ENCODE data around the gene LRSAM1.

LRSAM1 gene

DNA sequence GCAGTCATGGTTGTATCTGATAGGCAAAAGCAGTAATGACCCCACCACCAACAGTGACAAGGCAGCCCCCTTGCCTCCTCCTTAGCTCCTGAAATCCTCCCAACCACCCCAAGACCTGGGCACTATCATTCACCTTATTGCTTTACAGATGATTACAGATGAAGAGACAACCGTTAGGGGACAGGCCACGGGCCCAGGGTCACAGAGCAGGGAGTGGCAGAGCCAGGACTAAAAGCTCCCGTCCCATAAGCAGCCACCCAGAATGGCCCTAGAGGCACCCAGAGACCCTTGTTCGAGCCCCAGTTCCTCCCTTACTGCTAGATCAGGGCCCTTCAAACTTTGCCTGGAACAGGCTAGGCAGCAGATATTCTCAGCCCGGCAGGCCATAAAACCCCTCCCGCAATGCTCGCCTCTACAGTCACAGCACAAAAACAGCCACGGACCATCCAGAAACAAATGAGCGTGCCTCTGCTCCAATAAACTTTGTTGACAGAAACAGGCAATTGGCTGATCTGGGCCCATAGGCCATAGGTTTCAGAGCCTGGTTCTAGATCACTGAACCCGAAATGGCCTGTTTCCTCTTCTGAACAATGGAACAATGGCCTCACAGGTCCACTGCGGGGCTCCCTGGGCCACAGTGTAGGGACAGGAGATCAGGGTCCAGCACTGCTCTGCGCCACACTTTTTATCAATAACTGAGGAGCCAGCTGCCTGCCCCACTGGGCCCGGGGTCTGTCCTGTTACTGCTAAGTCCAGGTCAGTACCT lies 67.0 kb downstream of the LRSAM1 start:
- DNase-seq (ENCODE audit: low read depth) = no peak

DNA sequence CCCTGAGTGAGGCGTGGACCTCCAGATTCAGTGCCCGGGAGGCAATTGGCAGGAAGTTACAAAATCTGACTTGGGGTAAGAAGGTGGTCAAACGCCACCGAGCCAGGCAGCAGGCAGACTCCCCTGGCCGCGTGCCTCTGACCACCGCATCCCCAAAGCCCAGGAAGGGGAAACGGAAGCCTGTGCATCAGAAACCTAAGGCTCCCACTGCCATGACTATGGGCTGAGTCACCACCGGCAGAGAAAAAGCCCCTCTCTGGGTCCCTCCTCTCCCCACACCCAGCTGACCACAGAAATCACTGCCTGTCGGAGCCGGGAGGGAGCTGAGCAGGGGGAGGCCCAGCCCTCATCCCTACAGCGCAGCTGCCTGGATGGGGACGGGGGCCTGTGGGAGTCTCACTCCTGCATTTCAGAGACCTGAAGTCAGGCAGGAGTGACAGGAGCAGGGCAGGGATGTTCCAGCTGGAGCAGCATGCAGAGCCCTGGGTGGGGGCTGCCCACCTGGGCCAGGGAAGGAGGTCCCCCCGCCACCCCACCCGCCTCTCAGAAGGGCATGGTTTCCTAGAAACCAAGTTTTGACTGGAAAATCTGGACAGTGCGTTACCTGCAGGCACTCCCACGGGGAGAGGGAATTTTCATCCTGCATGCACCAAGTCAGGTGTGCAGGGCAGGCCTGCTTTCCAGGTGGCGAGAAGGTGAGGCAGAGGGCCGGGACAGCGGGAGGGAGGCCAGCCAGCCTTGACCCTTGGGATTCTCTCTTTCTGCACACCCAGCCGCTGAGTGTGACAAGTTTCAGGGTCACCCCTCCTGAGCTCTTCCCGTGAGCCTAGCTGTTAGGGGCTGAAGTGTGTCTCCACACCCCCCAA lies 68.2 kb downstream of the LRSAM1 start:
- peak; percentile 79 for DNase-seq (ENCODE audit: low read depth)

DNA sequence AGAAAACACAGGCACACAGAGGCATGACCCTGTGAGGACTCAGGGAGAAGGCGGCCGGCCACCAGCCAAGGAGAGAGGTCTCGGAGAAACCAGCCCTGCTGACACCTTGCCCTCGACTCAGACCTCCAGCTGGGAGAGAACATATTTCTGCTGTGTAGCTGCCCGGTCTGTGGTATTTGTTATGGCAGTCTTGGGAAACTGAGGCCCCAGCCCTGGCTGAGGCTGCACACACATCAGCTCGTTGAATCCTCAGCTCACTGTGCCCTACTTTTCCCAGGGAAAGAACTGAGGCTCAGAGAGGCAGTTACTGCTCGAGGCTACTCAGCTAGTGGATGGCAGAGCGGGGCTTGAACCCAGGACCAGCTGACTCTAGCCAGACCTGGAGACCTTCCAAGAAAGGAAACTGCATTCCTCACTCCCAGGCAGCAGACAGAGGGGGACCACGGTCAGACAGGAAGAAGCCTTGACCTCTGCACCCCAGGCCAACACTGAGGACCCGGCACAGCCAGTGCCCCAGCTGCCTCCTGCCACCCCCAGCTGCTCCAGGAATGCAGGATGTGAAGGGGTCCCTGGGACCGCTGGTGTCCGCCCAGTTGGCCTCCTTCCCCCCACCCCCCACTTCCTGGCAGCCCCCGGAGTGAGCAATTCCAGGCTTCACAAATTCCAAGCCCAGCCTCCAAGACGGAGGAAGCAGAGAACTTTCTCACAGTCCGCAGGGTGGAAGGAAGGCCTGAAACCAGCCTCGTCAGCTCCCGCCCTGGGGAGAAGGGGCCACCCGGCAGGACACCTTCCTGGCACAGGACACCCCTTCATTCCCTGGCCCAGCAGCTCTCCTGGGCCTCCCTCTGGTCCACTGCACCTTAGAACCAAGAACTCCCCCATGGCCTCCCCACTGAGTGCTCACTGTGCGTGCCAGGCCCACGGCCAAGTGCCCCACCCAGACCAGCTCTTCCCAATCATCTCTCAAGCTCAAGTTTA lies 69.9 kb downstream of the LRSAM1 start:
- no peak for DNase-seq (ENCODE audit: low read depth)

DNA sequence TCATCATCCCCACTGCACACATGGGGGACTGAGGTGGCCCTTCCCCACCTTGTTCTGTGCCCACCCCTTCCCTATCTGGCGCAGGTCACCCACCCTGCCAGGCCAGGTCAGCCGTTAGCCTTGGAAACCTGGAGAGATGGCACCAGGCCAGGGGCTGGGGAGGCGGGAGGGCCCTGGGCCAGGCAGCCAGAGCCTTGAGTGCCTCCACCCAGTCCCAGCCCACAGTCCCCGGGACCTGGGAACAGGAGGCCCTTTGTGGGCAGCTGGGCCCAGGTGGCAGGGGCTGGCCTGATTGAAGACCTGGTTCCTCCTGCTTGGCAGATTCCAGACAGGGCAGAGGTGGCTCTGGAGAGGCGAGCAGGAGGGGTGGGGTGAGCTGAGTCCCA lies 70.6 kb downstream of the LRSAM1 start:
- no peak for DNase-seq (ENCODE audit: low read depth)

DNA sequence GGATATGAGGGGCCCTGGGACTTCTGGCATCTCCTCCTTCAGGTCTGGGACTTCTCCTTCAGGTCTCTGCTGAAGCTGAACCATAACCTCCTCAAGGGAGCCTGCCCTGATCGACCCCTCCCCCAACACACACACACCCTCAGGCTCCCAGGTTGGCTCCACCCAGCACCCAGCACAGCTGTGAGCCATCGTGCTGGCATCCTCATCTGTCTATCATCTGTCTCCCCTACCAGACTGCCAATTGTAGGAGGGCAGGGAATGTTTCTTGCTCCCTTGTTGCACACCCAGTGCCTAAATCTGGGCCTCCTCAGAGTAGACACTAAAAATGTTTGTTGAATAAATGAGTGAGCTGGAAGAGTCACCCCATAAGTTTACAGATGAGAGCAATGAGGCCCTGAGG lies 71.4 kb downstream of the LRSAM1 start:
- DNase-seq (ENCODE audit: low read depth) = no peak

DNA sequence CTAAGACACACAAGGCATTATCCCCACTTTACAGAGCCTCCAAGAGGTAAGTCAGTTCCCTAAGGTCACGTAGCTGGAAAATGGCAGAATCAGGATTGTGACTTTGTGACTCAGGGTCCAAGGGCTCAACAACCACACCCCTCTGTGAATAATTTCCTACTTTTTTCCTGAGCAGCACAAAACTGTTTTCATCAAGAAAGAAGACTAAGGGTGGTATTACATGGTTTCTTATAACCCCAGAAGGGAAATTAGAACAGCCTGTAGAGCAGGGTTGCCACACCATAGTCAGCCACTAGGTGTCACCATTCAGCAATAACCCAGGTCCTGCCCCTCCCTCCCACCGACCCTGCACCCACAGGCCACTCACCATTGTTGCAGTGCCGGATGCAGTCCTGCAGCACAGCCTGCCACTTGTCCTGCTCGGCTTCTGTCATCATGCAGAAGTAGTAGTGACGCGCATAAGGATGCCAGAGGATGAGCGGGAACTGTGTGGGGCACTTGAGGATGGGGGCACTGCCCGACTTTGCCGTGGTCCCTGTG lies 72.1 kb downstream of the LRSAM1 start:
- DNase-seq (ENCODE audit: low read depth) = no peak

DNA sequence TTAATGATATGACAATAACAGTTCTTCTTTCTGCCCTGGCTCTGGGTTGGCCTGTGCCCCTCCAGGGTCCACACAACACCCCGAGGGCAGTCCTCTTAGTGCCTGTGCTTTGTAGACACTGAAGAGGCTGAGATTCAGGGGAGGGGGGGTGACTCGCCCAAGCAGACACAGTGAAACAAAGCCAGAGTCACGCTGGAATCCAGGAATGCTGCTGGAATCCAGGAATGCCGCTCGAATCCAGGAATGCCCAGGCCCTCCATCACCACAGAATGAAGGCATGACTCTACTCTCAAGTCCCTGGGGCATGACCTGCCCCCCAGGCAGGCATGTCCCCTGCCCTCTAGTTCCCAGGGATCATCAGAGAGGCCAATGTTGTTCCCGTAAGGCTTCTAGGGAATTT lies 73.1 kb downstream of the LRSAM1 start:
- no peak for DNase-seq (ENCODE audit: low read depth)

DNA sequence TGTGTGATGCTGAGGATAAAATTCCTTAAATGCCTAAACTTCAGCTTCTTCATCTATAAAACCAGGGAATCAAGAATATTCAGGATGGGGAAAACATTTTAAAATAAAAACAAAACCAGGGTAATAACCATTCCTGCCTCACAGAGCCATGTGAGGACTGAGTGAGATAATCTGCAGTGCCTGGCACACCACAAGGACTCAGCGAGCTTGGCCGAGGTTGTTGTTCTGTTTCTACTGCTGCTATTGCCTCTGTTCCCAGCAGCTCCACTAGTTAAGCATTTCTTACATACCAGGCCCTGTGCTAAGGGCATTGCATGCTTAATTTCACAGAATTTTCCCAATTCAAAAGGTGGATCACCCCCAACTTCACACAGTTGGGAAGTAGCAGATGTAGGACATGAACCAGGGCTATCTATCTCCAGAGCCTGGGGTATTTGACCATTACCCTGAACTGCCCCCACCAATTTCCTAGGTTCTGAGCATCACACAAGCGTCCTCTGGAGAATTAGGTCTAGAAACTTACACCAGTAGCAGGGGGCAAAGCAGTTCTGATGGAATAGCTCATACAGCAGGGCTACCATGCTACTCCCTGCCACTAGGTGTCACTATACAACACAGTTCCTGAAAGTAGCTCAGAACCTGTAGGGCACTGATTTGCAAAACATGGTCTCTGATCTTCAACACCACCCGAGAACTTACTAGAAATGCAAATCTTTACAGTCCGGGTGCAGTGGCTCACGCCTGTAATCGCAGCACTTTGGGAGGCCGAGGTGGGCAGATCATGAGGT lies 74.3 kb downstream of the LRSAM1 start:
- DNase-seq (ENCODE audit: low read depth) = no peak

DNA sequence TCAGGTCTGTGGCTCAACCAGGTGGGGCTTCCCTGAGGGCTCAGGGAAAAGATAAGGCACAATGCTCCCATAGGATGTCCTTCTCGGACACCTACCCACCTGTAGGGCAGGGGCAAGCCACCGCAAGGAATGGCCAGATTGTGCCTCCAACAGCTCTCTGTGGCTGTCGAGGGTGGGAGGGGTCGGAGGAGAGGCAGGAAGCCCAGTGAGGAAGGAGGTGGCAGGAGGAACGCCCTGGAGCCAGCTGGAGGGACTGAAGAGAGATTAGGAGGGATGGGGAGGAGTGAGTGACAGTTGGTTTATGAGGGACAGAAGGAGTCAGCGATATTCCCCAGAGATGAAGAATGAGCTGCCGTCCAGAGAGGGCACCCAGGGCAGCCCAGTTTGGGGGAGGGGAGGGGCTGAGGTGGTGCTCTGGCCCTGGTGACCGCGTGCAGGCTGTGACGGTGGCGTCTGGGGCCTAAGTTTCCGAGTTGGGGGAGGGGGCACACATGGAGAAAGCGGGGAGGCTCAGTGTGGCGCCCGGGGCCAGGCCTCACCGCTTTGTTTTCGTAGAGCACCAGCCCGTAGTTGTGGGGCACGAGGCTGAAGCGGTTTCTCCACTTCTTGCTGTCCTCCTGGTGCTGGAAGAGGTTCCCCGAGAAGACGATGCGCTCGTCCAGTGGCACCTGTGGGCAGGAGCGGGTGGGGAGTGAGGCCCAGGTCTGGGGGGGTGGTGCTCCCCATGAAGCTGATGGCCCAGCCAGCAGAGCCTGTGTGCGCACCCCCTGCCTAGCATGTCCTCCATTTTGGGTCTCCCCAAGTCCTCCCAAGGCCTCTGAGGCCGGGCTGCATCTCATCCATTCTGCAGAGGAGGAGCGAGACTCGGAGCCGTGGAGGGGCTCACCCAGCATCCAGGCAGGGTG lies 75.6 kb downstream of the LRSAM1 start:
- no peak for DNase-seq (ENCODE audit: low read depth)

DNA sequence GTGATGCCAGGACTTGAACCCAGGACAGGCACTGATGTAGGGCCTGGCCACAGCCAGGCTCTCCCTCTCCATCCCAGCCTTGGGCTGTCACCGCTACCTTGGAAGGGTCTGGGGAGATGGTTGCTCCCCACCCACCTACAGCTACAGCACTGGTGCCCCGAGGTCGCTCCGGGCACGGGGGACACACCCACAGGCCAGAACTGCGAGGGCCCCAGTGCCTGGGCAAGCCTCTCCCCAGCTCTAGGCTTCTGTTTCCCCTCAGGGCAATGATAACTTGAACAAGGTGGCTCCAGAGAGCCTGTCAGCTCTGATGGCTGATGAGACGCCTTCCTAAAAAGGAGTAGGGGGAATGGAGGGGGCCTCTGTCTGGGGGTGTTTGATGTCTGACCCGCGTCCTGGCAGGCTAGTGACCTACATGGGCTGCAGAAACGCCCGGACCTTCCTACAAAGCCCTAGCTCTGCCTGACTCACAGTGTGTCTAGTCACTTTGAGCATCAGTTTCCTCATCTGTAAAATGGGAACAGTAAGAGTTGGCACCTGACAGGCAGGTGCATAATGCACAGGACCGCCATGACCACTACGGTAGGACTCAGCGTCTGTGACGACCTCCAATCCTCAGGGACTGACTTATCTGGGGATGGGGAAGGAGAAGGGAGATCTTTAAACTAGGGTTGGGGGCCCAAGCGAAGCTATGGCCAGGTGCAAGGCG lies 76.4 kb downstream of the LRSAM1 start:
- DNase-seq (ENCODE audit: low read depth) = no peak

DNA sequence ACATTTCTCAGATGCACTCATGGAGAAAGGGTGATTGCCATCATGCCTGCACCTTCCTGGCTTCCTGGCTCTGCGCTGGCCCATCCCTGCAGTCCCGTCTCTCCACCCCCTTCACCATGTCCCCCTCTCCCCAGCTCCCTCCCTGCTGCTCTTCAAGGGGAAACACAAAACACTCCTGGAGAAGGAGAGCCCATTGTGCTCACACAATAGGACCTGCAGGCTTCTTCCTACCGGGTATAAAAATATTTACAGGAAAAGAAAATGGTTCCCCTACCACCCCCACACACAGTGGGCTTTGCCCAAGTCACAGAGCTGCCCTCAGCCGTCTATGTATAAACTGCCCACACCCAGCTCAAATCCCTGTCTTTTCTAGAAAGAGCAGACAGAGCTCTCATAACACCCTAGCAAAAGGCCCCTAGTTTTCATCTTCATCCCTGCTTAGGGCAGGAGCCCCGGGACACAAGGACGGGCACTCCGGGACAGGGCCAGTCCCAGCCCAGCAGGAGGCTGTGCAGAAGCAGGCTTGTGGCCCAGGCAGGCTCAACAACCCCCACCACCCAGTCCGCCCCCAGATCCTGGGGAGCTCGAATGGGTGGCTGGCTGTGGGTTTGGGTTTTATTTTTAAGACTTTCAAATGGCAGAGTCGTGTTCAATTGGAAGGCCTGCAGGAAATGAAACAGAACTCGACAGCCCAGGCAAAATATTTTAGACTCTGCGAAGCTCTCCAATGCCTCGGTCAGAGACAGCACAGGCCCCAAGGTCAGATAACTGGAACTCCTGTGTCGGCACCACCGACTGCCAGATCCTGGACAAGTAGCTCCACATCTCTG lies 77.3 kb downstream of the LRSAM1 start:
- DNase-seq (ENCODE audit: low read depth) = no peak

DNA sequence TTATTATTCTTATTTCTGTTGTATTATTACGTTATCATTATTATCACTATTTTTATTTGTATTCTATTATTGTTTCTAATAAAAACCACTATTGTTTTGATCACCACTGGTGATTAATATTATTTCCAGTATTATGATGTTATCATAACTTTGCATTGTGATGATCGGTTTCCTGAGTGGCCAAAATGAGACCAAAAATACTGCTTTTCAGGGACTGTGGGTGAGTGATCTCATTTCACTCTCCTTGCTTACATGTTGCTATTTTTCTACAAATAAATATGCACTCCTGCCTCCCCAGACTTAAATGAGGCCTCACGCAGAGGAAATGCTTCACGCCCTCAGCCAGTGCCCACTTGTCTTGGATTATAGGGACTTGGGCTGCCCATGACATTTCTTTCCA lies 78.4 kb downstream of the LRSAM1 start:
- no peak for DNase-seq (ENCODE audit: low read depth)

DNA sequence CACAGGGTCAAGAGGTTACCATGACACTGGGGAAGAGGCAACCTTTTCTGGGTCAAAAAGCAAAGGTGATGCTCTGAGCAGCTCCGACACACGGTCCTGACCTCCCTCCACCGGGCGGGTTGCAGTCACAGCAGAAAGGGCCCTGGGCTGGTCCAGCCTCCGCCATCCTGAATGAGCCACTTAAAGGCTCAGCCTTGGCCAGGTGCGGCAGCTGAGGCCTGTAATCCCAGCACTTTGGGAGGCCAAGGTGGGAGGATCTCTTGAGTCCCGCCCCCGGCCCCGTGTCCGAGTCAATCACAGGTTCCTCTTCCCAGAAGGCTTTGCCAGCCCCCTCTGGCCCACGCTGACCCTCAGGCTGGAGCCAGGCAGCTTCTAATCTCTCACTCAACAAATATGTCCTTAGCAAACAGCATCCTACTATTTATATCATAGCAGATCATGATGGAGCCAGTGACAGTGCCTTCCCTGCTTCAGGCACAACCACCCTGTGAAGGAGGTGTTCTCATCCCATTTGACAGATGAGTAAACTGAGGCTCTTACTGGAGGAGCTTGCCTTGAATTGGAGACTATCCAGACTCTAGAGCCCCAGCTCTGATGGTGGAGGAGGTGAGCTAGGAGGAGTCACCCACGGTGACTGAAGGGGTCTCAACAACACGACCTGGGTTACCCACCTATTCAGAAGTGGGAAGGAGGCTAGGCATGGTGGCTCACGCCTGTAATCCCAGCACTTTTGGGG lies 79.1 kb downstream of the LRSAM1 start:
- no peak for DNase-seq (ENCODE audit: low read depth)

DNA sequence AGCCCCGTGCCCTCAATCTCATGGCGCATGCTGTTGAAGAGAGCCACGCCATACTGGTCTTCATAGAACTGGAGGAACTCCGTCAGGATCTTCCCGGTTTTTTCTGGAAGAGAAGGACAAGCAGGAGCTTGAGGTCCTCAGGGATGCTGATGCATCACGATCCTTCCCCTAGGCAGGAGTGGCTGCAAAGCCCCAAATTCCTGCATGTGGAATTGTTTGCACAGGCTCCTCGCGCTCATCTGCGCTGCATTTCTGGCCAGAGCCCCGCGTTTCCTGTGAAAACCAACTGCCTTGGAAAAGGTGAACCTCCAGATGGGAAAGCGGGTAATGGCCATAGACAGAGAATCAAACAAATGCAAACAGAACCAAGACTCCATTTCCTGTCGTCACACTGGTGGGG lies 80.4 kb downstream of the LRSAM1 start:
- no peak for DNase-seq (ENCODE audit: low read depth)

DNA sequence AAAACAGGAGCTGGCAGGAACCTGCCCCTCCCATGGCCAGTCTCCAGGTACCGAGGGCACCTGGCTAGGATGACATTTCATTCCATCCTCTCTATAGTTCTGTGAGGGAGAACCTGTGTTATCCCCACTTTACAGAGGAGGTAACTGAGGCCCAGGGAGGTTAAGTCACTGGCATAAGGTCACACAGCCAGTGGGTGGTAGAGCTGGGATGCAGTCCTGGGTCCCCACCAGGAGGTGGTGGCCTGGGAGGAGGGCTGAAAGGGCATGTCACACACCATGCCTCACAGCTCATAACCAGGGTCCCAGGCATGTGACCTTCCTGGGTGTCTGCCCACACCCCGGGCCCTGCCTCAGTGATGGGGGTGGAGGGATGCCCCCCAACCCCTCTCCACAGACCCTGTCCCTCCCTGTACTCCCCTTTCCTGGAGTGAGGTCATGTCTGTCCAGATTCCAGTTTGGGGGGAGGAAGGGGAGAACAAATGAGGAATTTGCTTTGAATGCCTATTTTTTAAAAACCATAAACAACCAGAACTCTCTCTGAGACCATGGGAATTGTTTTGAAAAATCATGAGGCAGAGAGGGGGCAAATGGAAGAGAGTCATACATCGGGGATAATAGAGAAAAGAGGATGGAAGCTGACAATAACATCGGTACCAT lies 83.1 kb downstream of the LRSAM1 start:
- DNase-seq (ENCODE audit: low read depth) = no peak

DNA sequence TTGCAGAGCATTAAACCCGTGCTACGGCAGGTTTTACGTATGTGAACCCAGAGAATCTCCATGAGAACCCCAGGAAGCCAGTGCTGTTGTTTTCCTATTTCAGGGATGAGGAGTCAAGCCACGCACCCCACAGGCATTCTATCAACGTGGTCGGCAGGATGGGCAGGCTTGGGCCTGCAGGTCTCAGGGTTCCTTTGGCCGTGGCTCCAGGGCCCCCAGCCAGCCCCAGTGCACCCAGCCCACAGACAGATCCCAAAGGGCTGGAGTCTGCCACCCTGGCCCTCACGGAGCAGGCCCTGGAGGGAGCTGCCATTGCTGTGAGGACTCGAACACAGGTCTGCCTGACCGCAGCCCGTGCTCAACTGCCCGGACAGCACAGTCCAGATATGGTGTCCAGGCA lies 83.6 kb downstream of the LRSAM1 start:
- DNase-seq (ENCODE audit: low read depth) = no peak

DNA sequence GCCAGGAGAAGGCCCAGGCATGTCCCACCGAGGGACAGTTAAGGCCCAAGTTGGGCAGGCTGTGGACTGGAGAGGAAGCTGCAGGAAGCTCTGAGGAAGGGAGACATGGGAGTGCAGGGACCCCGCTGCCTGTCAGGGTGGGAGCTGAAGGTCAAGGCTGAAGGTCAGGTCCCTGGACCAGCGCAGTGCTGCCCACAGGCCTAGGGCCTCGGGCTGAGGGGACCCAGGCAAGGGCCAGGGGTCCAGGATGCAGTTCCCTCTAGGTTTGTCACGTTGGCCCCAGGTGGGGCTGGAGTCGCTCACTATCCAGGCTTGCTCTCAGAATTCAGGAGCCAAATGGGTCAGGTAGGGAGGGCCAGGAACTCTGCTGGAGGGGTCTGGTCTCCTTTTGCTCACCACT lies 84.1 kb downstream of the LRSAM1 start:
- DNase-seq (ENCODE audit: low read depth) = no peak
